Measurements from ENCODE around the gene DSG4. TPM values are rescaled to one million over a fixed set of nuclear protein-coding genes. Genes with fewer than 3 reads are reported as not detected.

Gene DSG4
- total RNA-seq, 1 donor from 2014 or later, result not detected

DNA sequence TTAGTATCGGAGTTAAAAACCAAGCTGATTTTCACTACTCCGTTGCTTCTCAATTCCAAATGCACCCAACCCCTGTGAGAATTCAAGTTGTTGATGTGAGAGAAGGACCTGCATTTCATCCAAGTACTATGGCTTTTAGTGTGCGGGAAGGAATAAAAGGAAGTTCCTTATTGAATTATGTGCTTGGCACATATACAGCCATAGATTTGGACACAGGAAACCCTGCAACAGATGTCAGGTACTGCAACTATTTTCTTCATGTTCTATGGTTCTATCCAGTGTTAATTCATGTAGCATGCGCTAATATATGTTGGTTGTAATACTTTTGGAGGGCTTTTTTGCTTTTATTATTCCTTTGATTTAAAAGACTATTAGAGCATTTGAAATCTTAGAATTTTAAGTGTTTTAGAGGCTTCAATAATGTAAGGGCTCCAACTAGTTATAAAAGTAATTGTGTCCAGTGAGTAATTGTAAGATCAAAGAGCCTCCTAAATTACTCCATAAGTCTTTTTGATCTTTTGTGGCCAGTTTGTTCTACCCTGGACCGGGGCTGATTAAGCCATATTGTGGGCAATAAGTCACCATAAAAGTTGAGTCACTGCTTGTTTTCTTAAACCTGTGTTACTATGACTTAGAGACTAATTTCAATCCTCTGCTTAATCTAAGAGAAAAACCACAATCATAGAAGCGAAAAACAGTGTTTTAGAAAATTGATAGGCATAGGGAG lies 22.9 kb downstream of the DSG4 start:
- Histone ChIP-seq H3K4me3 (ENCODE audit: insufficient read depth, low read depth, low read length) (no peak overlapping the region), H3K9me3 (ENCODE audit: insufficient read depth, low read depth, low read length) (no peaks in the 10 kb centered on the region), H3K27ac (ENCODE audit: low read depth, low read length) (no peak overlapping the region), H4K20me1 (ENCODE audit: insufficient read depth, low read length) (no peaks in the 10 kb centered on the region), H3K27me3 (ENCODE audit: insufficient read depth, low read length) (peaks cover 9% of the 10 kb centered on the region), H3K4me2 (ENCODE audit: low read length) (peak overlapping the region; percentile 11), H3K9ac (ENCODE audit: low read length) (no peak overlapping the region), H3K4me1 (ENCODE audit: insufficient read depth, low read length) (peaks cover 6% of the 10 kb centered on the region), H3K36me3 (ENCODE audit: insufficient read depth, low read length) (no peaks in the 10 kb centered on the region), H2AFZ (ENCODE audit: low read depth, low read length) (no peak overlapping the region), H3K79me2 (ENCODE audit: insufficient read depth, low read length) (no peaks in the 10 kb centered on the region)
- FAIRE-seq, result no peak
- peaks cover 15% of the 10 kb centered on the region for H3K4me1 Mint-ChIP-seq (ENCODE audit: low read depth, unreplicated experiment)
- TF ChIP-seq EZH2 (IDR thresholded peaks at IDR 0.05; ENCODE audit: insufficient read depth, low read length), result no peak
- TF ChIP-seq, protein P1, sequence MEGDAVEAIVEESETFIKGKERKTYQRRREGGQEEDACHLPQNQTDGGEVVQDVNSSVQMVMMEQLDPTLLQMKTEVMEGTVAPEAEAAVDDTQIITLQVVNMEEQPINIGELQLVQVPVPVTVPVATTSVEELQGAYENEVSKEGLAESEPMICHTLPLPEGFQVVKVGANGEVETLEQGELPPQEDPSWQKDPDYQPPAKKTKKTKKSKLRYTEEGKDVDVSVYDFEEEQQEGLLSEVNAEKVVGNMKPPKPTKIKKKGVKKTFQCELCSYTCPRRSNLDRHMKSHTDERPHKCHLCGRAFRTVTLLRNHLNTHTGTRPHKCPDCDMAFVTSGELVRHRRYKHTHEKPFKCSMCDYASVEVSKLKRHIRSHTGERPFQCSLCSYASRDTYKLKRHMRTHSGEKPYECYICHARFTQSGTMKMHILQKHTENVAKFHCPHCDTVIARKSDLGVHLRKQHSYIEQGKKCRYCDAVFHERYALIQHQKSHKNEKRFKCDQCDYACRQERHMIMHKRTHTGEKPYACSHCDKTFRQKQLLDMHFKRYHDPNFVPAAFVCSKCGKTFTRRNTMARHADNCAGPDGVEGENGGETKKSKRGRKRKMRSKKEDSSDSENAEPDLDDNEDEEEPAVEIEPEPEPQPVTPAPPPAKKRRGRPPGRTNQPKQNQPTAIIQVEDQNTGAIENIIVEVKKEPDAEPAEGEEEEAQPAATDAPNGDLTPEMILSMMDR (IDR thresholded peaks at IDR 0.05; ENCODE audit: insufficient read depth, low read depth, low read length), result no peak
- peak; percentile 77 for DNase-seq (ENCODE audit: low read depth)
- no peaks in the 10 kb centered on the region for H3K27me3 Mint-ChIP-seq (ENCODE audit: low read depth, unreplicated experiment)
- H3K9me3 Mint-ChIP-seq (ENCODE audit: unreplicated experiment), result no peaks in the 10 kb centered on the region
- no peaks in the 10 kb centered on the region for H3K36me3 Mint-ChIP-seq (ENCODE audit: low read depth, unreplicated experiment)
- no peak overlapping the region for H3K4me3 Mint-ChIP-seq (ENCODE audit: unreplicated experiment)
- H3K27ac Mint-ChIP-seq (ENCODE audit: unreplicated experiment), result no peak overlapping the region

GRCh38 chr18:31401156-31402025 lies 24.8 kb downstream of the DSG4 start:
- no peaks in the 10 kb centered on the region for H3K9me3 Mint-ChIP-seq (ENCODE audit: unreplicated experiment)
- FAIRE-seq, result no peak

More at GRCh38 chr18:31401156-31402025, 24.8 kb downstream of the DSG4 start:
- no peak overlapping the region for H3K27ac ChIP-seq (ENCODE audit: low read depth, low read length)
- H3K4me3 Mint-ChIP-seq (ENCODE audit: unreplicated experiment), result no peak overlapping the region
- H3K4me1 ChIP-seq (ENCODE audit: insufficient read depth, low read length), result peaks cover 6% of the 10 kb centered on the region
- TF ChIP-seq, protein P1 (IDR thresholded peaks at IDR 0.05; ENCODE audit: insufficient read depth, low read depth, low read length), result no peak
- no peak for TF ChIP-seq EZH2 (IDR thresholded peaks at IDR 0.05; ENCODE audit: insufficient read depth, low read length)
- H3K9me3 ChIP-seq (ENCODE audit: insufficient read depth, low read depth, low read length), result no peaks in the 10 kb centered on the region
- H3K4me3 ChIP-seq (ENCODE audit: insufficient read depth, low read depth, low read length), result no peak overlapping the region
- no peak overlapping the region for H2AFZ ChIP-seq (ENCODE audit: low read depth, low read length)
- no peaks in the 10 kb centered on the region for H3K36me3 ChIP-seq (ENCODE audit: insufficient read depth, low read length)
- no peaks in the 10 kb centered on the region for H3K36me3 Mint-ChIP-seq (ENCODE audit: low read depth, unreplicated experiment)
- H3K27ac Mint-ChIP-seq (ENCODE audit: unreplicated experiment), result peak overlapping the region; percentile 20
- H4K20me1 ChIP-seq (ENCODE audit: insufficient read depth, low read length), result no peaks in the 10 kb centered on the region
- peaks cover 9% of the 10 kb centered on the region for H3K27me3 ChIP-seq (ENCODE audit: insufficient read depth, low read length)
- no peaks in the 10 kb centered on the region for H3K27me3 Mint-ChIP-seq (ENCODE audit: low read depth, unreplicated experiment)
- H3K9ac ChIP-seq (ENCODE audit: low read length), result no peak overlapping the region
- no peaks in the 10 kb centered on the region for H3K79me2 ChIP-seq (ENCODE audit: insufficient read depth, low read length)
- H3K4me2 ChIP-seq (ENCODE audit: low read length), result no peak overlapping the region
- peaks cover 15% of the 10 kb centered on the region for H3K4me1 Mint-ChIP-seq (ENCODE audit: low read depth, unreplicated experiment)
- DNase-seq (ENCODE audit: low read depth), result peak; percentile 14

Data from astrocyte (in vitro differentiated cells and primary cell).